Activated gamma-delta T cell treated with anti-CD3 and anti-CD28 coated beads, Interleukin-2, amount 50 U/mL, for 16 hours (primary cell): Measurements from ENCODE around the gene CDK14.

Source experiments
- DNase-seq: peaks from one replicate; pipeline ENCODE4 v3.0.0-alpha.2; 2020; ENCODE audit warnings: low read depth

Gene CDK14

DNA sequence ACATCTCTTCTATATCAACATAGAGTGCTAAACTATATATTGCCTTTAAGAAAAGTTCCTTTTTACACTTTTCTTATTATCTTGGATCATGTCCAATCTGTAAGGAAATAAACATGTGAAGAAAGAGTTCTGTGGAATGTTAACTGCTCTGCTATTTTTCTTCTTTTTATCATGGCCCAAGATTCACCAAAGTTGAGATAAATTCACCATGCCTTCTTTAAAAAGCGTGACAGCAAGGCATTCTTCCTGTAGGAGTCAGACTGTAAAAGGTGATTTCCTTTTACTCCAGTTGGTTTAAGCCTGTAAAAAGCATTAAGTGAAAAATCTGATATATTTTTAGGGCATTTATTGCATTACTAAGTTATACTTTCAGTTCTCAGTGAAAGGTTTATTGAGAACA lies 502.4 kb downstream of the CDK14 start:
- no peak for DNase-seq

DNA sequence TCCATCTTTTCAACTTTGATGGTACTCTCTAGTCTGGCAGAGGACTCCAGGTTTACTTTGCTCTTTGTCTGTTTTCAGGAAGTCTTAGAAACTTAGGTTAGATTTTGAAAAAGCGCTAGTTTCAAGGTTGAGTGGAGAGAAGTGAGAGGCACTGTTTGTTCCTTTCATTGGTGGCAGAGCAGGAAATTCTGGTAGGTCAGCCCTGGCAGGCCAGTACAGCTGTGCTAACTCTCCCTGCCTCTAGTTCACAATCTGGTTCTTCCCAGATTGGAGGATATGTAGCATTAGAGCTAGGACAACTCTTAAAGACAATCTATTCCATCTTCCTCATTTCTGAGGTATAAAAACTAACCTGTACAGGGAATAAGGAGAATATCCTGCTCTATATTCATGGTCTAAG lies 507.2 kb downstream of the CDK14 start:
- no peak for DNase-seq

DNA sequence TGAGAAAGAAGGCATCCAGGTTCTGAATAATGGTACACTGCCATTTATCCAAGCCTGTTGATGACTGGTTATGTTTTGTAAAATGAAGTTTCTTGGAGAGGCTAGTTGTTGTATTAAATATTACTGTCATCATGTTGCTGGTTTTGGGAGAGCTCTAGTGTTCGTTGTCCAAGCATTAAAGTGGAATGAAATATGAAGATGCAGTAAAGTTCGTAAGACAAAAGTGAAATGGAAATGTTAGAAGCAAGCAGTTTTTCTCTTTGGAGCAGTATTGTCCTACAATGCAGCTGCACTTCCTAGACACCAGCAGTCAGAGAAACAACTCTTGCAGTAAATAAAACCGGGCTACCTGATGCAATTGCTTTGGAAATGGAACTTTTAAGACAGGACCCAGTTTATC lies 511.3 kb downstream of the CDK14 start:
- DNase-seq = no peak

DNA sequence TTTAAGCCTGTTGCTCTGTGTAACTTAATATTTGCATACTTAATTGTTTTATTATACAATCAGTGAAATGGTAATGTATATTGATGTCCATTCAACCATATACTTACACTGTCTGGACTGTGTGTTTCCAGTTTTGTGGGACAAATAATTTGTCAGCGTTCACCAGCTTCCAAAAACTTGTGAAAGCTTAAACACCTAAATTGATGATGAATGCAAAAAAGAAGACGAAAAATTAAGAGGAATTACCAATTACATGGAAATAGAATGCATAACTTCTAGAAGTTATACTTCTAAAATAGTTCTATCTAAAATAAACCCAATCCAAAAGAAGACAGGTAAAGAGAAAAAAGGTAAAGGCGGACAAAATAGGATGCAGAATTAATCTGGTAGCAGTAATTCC lies 513.1 kb downstream of the CDK14 start:
- DNase-seq = no peak

DNA sequence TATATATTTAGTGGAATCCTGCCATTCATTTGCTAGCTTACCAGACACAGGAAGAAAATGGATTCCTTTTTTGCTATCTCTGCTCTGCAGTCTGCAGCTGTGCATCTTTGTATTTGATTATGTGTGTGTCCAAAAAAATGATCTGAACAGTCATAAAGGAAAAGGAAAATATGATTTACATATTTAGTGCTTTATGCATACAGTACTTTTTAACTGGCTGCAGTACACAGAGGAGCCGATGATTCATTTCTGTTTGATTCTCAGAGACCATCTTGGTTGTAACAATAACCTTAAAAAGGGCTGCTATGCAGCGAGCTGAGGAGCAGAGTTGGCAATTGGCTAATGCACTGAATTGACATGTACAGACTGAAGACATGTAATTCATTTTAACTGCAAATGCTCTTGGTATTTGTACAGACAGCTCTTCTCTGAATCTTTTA lies 516.8 kb downstream of the CDK14 start:
- DNase-seq = no peak

DNA sequence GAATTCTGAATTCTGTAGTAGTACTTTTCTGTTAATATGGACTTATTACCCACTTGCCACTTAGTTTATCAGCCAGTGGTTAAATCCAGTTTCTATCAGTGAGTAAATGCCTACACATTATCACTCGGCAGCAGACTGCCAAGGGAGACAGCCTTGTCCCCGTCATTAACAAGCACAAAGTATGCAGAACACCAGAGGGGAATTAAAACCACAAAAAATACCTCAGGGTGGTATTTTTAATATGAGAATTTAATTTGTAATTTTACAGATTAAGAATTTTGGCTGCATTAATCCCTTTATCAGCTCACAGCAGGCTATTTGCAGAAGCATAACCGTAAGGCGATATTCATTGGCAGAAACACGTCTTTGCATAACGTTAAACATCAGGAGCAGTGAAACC lies 518.1 kb downstream of the CDK14 start:
- no peak for DNase-seq

DNA sequence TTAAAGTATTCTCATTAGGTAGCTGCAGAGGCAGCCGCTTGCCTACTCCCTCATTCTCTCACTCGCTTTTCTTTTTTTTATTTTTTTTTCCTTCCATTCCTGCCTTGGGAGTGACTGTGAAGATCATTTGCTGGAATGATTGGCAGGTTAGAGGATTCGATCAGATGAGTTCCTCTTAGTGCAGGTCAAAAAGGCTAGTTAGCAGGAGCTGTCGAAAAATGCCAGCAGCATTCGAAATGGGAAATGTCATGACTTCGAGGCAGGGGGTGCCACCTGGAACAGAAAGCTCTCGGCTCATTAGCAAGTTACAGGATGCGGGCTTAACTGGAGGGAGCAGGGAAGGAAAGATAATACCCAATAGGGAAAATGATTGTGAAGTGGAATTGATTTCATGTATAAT lies 530.6 kb downstream of the CDK14 start:
- no peak for DNase-seq

DNA sequence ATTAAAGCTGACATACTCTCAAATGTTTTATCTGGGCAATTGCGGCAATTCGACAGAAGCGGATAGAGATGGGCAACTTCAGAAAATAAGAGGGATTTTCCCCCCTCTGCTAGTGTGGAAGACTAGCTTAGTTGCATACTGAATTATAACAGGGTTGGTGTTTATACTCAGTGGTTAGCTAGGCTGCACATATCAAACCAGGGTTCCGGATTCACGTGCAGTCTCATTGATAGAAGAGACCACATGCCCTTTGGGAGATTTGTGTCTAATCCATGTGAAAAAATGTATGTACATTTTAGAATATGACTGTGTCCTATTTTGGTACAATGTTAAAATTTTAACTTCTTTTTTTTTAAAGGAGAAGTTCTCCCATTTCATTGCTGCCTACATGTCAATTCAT lies 531.2 kb downstream of the CDK14 start:
- DNase-seq = no peak

DNA sequence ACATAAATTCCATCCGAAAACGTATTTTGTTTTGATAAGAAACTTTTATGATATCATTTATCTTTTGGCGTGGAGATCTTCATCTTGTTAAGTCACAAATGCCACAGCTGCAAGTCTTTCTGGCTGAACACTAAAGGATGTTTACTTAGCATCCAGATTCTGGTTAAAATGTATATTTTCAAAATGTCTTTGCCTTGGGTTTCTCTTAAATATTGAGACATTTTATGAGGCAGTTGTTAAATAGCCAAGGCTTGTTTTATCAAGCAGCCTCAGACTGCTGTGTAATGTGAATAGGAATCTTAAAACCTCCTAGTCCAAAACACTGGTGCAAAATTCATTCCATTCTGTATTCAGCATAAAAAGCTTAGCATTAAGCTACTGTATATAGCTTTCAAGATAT lies 531.8 kb downstream of the CDK14 start:
- DNase-seq = no peak

DNA sequence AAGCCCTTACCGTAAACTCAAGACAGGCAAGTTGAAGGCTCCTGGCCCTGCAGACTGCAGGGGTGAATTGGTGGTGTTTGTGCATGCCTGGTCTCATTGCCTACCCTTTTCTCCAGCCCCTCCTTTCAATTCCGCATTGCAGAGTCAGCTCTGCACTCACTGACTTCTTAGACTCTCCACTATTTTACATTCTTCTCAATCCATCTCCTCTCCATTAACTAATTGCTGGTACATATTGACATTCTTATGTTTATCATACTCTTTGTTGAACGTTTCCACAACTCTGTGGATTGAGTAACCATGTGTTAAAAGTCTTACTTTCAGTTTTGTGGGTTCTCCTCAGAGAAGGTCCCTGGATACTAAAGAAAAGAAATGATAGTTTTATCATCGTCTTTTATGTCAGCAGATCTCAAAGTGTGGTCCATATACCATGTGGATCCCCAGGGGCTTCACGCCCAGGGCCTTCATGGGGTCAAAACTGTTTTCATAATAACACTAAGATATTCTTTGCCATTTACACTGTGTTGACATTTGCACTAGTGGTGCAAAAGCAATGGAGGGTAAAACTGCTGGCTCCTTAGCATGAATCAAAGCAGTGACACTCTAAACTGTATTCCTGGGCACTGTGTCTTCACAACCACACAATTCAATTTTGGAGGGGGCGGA lies 532.7 kb downstream of the CDK14 start:
- DNase-seq = no peak

DNA sequence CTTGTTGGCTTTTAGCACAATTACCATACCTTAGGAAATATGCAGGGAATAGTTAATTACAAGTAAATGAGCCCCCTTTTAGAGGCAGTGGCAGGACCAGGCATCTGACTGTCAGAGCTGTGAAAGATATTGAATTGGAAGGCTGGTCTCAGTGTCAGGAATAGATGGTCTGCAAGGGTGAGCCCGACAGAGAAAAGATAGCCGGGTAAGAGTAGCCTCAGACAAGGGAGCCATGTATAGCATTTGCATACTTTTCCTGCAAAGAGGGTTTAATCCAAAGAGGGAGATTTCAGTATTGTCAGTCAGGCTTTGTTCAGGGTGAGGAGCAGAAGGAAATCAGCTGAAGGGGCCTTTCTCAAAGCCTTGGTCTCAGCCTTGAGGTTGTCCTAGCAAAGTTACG lies 539.2 kb downstream of the CDK14 start:
- DNase-seq = no peak

DNA sequence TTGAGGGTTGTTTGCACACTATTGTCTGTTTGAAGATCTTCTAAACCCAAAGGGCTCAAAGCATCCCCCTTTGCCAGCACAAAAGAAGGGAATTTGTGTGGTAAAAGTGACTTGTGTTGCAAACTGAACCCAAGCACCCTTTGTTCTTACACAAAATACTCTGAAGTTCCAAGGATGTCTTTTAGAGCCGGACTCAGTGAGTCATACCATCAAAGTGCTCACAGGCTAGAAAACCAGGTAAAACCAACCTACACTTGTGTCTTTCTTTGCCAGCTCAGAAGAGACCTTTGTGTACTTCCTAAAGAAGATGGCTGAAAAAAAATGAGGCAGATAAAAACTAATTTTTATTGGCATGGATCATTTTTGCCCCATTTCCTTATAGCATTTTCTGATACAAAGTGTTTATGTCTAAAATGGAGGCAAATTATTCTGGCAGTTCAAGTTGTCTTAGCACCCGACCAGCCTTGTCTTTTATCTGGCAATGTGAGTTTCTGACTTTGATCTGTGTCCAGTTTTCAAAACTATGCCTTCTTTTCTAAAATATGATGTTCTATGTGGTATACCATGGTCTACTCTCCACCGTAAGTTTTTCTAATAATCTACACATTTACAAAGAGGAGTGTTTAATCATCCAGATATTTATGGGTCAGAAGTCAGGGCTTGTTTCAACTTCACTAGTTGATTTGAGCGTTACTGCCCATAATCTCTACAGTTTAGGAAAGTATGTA lies 539.7 kb downstream of the CDK14 start:
- no peak for DNase-seq

DNA sequence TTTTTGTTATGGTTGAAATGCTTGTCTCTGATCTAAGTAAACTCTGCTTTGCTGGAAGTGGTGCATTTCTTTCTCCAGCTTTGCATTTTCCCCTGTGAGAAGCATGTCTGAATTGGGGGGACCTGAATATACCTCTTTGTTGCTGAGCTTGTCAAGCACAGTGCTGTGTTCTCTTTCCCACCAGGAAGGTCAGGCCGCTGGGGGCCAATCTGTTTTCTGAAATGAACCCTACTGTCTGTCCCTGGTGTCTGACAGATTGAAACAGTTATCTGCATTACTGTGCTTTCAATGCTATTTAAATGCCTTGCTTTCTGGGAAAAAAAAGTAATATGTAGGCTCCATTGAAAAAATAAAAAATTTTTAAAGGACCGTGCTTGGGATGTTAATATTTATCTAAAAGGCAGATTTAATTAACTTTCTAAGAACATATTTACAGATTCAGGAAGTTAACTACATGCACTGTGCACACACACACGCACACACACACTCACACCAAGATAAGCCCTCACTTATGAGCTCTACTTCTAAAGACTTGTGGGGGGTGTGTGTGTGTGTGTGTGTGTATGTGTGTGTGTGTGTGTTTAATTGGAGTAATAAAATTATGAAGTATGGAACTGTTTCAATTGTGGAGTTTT lies 541.1 kb downstream of the CDK14 start:
- DNase-seq = no peak

DNA sequence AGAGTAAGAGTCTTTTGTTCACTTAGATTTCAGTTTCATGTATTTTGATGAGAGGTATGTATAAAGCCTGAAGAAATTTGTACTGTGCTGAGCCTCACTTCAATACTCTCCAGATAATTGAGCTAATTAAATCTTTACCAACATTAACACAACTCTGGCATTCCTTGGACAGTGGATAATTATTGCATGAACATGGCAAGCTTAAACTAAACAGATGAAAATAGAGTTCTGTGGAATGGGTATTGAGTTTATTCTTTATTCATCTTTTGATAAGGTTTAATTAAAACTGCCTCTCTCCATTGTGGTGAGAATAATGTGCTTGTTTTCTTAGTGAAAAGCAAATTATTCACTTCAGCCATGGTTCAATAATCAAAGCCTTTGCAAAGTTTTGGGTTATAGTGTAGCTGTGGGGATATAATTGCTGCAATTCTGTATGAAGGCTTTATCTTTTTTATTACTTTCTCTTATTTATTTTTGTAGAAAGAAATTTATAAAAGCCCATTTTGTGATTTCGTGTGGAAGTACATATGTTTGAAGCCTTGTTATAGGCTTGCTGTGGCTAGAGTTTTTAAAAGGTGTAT lies 541.8 kb downstream of the CDK14 start:
- no peak for DNase-seq

DNA sequence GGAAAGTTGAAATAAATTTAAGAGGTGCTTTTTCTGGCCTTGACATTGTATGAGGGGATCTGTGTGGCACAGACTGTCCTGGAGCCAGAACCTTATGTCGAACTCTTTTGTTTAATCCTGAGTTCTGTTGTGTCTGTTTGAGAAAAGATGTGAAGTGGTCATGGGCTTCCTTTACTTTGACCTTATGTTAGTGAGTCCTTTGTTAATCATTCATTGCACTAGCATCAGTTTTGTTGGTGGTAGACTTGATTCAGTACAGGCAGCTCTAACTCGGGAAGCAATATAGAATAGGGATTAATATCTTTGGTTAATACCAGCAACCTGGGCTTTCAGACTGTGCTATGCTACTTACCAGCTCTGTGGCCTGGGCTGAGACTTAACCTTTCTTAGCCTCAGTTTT lies 544.2 kb downstream of the CDK14 start:
- DNase-seq = no peak

DNA sequence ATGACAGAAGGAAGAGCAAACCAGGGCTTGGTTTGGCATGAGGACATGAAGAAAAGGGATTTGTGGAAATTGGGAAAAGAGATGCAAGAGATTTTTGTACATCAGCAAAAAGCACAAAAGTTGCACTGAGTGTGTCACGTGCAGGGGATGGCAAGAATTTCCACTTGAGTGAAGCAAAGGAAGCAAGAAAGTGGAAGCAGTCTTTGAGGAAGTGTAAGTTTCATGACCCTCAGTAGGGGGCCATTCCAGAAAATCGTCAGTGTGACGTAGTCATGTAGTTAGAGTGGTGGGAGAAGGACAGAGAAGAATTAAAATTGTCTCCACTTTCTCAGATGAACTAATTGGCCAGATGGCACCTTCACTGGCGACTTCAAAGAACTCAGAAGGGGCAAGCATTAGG lies 544.9 kb downstream of the CDK14 start:
- no peak for DNase-seq

DNA sequence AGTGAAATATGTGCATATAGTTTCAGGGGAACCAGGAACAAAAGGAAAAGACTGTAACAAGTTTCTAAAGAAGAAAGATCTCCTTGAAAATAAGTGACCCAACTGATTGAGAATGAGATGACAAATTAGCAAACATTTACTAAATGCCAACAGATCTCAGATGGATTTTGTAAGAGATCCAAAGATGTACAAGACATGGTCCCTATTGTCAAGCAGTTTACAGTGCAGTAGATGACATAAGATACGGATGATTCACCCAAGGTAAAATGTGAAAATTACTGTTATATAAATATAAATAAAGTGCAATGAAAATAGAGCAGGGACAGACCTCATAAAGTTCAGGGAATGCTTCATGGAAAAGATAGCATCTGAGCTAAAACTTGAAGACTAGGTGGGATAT lies 546.6 kb downstream of the CDK14 start:
- no peak for DNase-seq

DNA sequence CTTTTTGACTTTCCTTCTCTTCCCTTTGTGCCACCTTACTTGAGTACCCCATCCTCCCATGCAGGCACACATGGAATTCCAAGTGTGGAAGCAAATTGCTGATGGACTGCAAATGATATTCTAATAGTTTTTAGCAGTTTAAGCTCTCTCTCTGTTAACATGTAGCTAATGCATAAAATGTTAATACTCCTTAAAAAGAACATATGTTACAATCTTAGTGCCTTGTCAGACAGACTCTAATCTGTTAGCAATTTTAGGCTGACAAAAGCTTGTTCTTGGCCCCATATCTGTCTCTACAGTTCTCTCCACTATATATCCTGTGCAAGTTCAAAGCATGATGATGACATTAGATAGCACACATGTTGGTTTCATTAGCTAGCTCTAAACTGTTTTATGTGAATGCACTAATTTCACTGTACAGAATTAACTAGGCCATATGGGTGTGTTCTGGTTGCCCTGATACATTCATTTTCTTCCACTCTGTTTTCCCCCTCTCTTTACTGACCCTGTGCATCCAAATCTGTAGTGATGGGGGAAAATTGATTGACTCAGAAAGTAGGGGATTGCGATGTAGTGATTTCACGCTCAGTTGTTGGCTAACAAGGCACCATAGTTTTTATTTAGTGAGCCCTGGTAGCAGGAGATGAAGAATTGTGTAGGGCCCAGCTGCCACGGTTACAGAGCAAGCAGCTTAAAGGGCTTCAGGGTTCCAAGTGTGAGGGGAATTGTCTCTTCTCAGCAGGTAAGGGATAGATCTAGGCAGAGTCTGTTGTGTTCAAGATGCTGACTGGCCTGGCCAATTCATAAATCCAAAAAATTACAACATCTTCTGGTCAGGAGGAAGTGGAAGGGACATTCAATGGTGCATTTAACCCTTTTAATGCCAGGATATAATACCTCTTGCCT lies 553.5 kb downstream of the CDK14 start:
- DNase-seq = no peak

DNA sequence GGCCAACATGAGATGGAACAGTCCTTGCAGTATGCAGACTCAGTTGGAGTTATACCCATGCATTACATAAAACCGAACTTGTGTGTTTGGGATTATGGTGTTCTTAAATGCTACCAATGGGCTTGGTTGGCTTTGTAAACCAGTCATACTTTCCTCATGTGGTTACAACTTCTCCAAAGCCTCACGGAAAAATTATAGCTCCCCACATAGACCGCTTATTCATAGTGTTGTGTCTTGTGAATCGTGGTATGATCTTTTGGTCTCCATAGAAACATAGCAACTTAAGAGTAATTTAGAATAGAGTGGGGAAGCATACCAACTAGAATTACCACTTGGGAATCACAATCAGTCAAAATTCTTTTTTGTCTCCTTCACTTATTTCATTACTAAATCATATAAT lies 555.8 kb downstream of the CDK14 start:
- no peak for DNase-seq

DNA sequence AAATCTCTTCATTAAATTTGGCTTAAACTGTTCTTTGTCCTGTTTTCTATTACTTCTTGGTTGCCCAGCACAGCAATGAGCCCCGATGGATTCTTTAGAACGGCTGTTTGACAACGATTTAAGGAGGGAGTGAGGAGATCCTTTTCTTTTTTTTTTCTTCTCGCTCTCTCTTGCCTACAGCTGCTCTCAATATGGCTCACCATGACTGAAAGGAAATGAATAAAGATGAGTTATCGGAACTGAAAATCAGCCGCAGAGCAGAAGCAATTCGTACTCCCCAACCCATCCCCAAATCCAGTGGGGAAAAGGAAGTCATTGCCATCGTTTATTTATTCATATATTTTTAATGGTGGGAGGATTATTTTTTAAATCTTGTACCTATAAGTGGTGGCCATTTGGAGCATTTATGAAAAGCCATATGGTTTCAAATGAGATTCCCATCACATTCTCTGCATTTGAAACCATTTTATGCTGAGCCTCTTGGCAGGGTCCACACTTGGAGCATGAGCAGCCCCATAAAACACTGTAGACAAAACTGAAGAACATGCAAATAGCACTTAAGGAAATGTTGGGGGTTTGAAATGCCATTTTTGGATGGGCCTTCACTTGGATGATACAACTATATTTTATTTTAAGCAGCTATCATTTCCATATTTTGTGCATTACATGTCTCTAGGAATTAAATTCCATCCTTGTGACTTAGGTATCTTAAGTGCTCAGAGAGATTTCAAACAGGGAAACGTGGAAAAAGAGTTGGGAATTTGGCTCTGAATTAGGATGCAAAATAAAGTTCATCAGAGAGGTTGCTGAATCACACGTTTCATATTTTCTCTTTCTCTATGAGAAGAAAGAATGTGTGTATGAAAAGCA lies 560.4 kb downstream of the CDK14 start:
- DNase-seq = no peak
